Ovary (tissue), 3 donors: ENCODE results near the gene TM4SF1.

ENCODE experiments used
- CTCF ChIP-seq, 3 donors: fragments of 450-650 bp in 2 of 3; fragments of 200-600 bp in 1 of 3; IDR thresholded peaks; one replicate each; pipeline versions ENCODE4 v1.5.1 to v1.8.0; 2016 to 2022; ENCODE audit warnings: antibody characterized with exemption in 3 of 3, mild to moderate bottlenecking in 1 of 3
- EP300 ChIP-seq: sonication (generic); formaldehyde crosslinking; IDR thresholded peaks from one replicate; pipeline ENCODE4 v1.6.1; 2017; ENCODE audit warnings: antibody characterized with exemption
- POLR2A ChIP-seq: fragments of 450-650 bp; IDR thresholded peaks from one replicate; pipeline ENCODE4 v1.6.1; 2017; ENCODE audit warnings: antibody characterized with exemption, mild to moderate bottlenecking, moderate library complexity
- donor health status: DM: no; HTN: no; CAD: no.

- TF ChIP-seq CTCF (IDR thresholded peaks at IDR 0.05), result no peak
- no peak for TF ChIP-seq EP300
- TF ChIP-seq POLR2A, result no peak
These were observed 14.5 kb upstream of the TM4SF1 start for GRCh38 chr3:149391960-149392359.
